Nephron (organoid): ENCODE data around the gene LSP1.

Experiments used
- H3K27ac Mint-ChIP-seq, 3 experiments: 2 replicates each; pipeline ENCODE4 v1.8.0; 2020; ENCODE audit warnings: mixed read lengths in 3 of 3, mild to moderate bottlenecking in 2 of 3, moderate library complexity in 1 of 3
- H3K27me3 Mint-ChIP-seq: 2 replicates; pipeline ENCODE4 v1.8.0; 2021; ENCODE audit warnings: low read depth, mild to moderate bottlenecking, moderate library complexity, mixed read lengths
- H3K36me3 Mint-ChIP-seq: 2 replicates; pipeline ENCODE4 v1.8.0; 2020; ENCODE audit warnings: low read depth, mixed read lengths
- H3K4me1 Mint-ChIP-seq: 2 replicates; pipeline ENCODE4 v1.8.0; 2020; ENCODE audit warnings: mixed read lengths
- H3K4me3 Mint-ChIP-seq, 3 experiments: 2 replicates each; pipeline ENCODE4 v1.8.0; 2020; ENCODE audit warnings: mild to moderate bottlenecking in 3 of 3, mixed read lengths in 3 of 3, moderate library complexity in 2 of 3
- H3K9me3 Mint-ChIP-seq: 2 replicates; pipeline ENCODE4 v1.8.0; 2020; ENCODE audit warnings: mixed read lengths
- TF ChIP-seq, protein P1 (sequence below), 3 experiments: fragments of 200-600 bp; sonication (generic); IDR thresholded peaks; one replicate each; pipeline ENCODE4 v1.5.0; 2021; ENCODE audit warnings: antibody characterized with exemption in 3 of 3; ENCODE audit not compliant: unreplicated experiment in 3 of 3

Gene LSP1

DNA sequence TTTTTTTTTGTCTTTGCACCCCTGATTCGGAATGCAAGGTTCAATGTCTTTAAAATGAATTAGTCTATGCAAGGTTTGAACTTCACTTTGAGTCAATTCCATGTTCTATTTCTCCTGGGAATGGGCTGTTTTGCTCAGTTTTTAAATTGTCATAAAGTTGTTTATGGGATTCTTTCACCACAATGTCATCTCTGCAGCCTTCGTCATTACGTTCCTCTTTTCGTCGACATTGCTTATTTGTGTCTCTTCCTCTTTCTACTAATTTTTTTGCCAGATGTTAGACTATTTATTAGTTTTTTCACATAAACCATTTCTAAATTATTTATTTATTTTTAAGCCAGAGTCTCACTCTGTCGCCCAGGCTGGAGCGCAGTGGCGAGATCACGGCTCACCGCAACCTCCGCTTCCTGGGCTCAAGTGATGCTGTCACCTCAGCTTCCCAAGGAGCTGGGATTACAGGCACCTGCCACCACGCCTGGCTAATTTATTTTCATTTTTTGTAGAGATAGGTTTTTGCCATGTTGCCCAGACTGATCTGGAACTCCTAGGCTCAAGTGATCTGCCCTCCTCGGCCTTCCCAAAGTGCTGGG, 59.5 kb downstream of the LSP1 start:
- no peaks in the 10 kb centered on the region for H3K9me3 Mint-ChIP-seq
- H3K27ac Mint-ChIP-seq: peak overlapping the region; percentile 61 to 94 (median 88)
- no peaks in the 10 kb centered on the region for H3K27me3 Mint-ChIP-seq
- peaks cover 11% of the 10 kb centered on the region for H3K36me3 Mint-ChIP-seq
- TF ChIP-seq, protein P1, sequence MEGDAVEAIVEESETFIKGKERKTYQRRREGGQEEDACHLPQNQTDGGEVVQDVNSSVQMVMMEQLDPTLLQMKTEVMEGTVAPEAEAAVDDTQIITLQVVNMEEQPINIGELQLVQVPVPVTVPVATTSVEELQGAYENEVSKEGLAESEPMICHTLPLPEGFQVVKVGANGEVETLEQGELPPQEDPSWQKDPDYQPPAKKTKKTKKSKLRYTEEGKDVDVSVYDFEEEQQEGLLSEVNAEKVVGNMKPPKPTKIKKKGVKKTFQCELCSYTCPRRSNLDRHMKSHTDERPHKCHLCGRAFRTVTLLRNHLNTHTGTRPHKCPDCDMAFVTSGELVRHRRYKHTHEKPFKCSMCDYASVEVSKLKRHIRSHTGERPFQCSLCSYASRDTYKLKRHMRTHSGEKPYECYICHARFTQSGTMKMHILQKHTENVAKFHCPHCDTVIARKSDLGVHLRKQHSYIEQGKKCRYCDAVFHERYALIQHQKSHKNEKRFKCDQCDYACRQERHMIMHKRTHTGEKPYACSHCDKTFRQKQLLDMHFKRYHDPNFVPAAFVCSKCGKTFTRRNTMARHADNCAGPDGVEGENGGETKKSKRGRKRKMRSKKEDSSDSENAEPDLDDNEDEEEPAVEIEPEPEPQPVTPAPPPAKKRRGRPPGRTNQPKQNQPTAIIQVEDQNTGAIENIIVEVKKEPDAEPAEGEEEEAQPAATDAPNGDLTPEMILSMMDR (IDR thresholded peaks at IDR 0.05; ENCODE audit: unreplicated experiment in 3 of 3): no peak
- no peak overlapping the region for H3K4me3 Mint-ChIP-seq
- peaks cover 54% of the 10 kb centered on the region for H3K4me1 Mint-ChIP-seq

DNA sequence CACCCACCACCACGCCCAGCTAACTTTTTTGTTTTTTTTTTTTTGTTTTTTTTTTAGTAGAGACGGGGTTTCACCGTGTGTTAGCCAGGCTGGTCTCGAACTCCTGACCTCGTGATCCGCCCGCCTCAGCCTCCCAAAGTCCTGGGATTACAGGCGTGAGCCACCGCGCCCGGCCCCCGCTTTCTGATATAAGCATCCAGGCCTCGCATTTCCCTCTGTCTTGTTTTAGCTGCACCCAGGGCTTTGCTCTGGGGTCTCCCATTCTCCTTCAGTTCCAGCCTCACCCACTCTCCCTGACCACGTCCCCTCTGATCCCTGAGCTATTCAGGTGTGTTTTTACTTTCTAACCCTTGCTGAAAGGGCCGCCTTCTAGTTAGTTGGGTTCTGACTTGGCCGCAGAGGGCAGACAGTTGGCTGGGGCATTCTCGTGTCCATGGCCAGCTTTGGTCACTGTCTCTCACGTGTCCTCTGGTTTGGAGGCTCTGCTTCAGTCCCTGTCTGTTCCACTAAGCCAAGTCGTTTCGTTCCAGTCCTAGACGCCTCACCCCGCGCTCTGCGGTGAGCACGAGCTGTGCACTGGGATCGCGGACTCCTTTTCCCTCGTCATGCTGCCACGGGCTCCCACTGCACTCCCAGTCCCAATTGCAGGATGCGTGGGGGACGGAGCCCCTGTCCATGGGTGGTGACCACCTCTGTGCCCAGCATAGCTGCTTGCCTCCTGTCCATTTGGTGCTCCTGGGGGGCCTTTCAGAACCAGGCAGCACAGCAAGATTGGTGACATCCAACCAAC, 60.6 kb downstream of the LSP1 start:
- Mint-ChIP-seq H3K4me1 (peaks cover 46% of the 10 kb centered on the region), H3K27me3 (no peaks in the 10 kb centered on the region), H3K4me3 (no peak overlapping the region), H3K9me3 (no peaks in the 10 kb centered on the region), H3K27ac (peak overlapping the region; percentile 82 to 88 (median 83)), H3K36me3 (peaks cover 11% of the 10 kb centered on the region)
- TF ChIP-seq, protein P1 (IDR thresholded peaks at IDR 0.05; ENCODE audit: unreplicated experiment in 3 of 3): no peak

DNA sequence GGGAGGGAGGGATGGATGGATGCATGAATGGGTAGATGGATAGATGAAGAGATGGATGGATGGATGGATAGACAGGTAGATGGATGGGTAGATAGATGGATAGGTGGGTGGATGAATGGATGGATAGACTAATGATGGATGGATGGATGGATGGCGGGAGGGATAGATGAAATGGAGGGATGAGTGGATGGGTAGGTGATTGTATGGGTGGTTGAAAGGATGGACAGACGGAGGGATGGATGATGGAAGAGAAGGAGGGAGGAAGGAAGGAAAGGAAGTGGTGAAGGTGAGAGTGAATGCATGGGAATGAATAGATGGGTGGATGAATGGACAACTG, 62.9 kb downstream of the LSP1 start:
- no peak overlapping the region for H3K4me3 Mint-ChIP-seq
- H3K27me3 Mint-ChIP-seq: no peaks in the 10 kb centered on the region
- H3K36me3 Mint-ChIP-seq: peaks cover 11% of the 10 kb centered on the region
- TF ChIP-seq, protein P1 (IDR thresholded peaks at IDR 0.05; ENCODE audit: unreplicated experiment in 3 of 3): no peak
- H3K4me1 Mint-ChIP-seq: peaks cover 45% of the 10 kb centered on the region
- H3K27ac Mint-ChIP-seq: peak overlapping the region in 2 of 3 experiments; percentile 12 to 88
- H3K9me3 Mint-ChIP-seq: no peaks in the 10 kb centered on the region

DNA sequence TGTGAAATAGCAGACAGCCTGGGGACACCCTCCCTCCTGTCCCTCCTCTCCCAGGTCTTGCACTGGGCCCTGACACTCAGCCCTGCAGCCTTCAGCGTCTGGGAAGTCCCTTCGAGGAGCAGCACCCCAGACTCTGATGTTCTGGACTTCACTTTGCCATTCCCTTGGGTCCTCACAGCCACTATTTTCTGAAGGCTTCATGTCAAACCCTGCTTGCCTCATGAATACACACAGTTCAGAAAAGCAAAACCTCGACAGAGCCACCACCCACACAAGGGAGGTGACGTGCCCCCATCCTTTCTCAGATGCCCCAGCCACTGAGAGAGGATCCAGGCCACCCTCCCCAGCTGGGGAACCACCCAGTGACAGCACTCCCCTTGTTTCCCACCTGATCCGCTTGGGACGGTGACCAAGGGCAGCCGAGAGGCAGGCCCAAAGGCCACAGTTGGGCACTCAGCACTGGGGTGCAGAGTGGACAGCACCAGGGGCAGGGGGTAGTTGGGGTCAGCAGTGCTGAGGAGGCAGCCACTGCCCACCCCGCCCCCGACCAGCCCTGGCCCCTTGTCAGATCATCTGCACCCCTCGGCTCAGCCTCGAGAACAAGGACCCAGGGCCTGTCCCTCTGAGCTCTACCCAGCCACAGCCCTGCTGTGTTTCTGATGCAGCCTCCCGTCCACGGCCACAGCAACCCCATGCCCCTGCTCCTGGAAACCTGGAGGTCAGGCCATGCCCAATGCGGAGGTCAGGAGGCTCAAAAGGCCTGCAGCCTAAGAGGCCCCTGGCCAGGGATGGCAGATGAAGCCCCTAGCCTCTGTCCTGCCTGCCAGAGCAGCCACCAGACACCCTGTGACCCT, 63.5 kb downstream of the LSP1 start:
- Mint-ChIP-seq H3K27me3 (no peaks in the 10 kb centered on the region), H3K27ac (peak overlapping the region in 2 of 3 experiments; percentile 75 to 88), H3K4me3 (no peak overlapping the region), H3K4me1 (peaks cover 44% of the 10 kb centered on the region), H3K36me3 (peaks cover 11% of the 10 kb centered on the region), H3K9me3 (no peaks in the 10 kb centered on the region)
- TF ChIP-seq, protein P1 (IDR thresholded peaks at IDR 0.05; ENCODE audit: unreplicated experiment in 3 of 3): no peak

DNA sequence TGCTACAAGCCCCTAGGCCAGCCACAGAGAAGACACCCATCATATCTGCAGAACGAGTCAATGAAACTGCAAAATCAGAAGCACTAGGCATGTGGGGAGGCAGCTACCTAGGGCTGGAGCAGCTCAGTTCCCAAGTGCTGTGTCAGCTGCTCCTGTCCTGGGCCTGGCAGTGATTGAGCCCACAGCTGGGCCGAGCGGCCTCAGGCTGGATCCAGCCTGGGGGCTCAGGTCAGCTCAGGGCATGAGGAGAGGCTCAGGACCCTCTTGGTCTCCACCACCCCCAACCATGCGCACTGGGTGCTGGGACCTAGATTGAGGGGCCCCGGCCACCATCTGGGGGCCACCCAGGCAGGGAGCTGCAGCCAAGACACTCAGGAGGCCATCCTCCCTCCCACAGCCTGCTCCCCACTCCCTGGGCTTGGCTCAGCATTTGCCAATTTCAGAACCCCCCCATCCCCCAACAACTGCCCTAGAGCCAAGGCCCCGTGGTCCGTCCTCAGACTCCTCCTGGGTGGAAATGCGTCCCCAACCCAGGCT, 64.2 kb downstream of the LSP1 start:
- no peaks in the 10 kb centered on the region for H3K9me3 Mint-ChIP-seq

More for the DNA sequence above, 64.2 kb downstream of the LSP1 start:
- H3K27ac Mint-ChIP-seq: peak overlapping the region in 2 of 3 experiments; percentile 66 to 75
- H3K4me1 Mint-ChIP-seq: peaks cover 50% of the 10 kb centered on the region
- H3K4me3 Mint-ChIP-seq: no peak overlapping the region
- TF ChIP-seq, protein P1 (IDR thresholded peaks at IDR 0.05; ENCODE audit: unreplicated experiment in 3 of 3): no peak
- no peaks in the 10 kb centered on the region for H3K27me3 Mint-ChIP-seq
- H3K36me3 Mint-ChIP-seq: peaks cover 11% of the 10 kb centered on the region
